Measurements from ENCODE around the gene ITIH3.
A peak's percentile ranks its signal among the peaks of the same experiment; 100 is the strongest.

ITIH3 gene

GRCh38 chr3:52777127-52777958, 17.3 kb upstream of the ITIH3 start, which contains the start of gene ITIH1:
Gene ITIH1, plus strand, starts transcription at chr3:52777599. Its CDS starts 17 bp downstream, at chr3:52777616.
- Histone ChIP-seq H3K27me3 (ENCODE audit: insufficient read depth, poor library complexity, severe bottlenecking) (no peaks in the 10 kb centered on the region), H3K9me3 (ENCODE audit: severe bottlenecking) (no peaks in the 10 kb centered on the region), H3K27ac (ENCODE audit: poor library complexity, severe bottlenecking) (no peak within 1 kb of the TSS), H3K36me3 (ENCODE audit: low read depth) (no peaks in the 10 kb centered on the region), H3K4me3 (ENCODE audit: severe bottlenecking) (no peak within 1 kb of the TSS), H3K4me1 (ENCODE audit: insufficient read depth, poor library complexity, severe bottlenecking) (no peaks in the 10 kb centered on the region)
- ATAC-seq (ENCODE audit: low read depth) (no peak), DNase-seq (ENCODE audit: low spot score) (peak; percentile 47)
- TF ChIP-seq CTCF (IDR thresholded peaks at IDR 0.05; ENCODE audit: poor library complexity, severe bottlenecking), result no peak

- Histone ChIP-seq H3K27ac (ENCODE audit: poor library complexity, severe bottlenecking) (no peak overlapping the region), H3K36me3 (ENCODE audit: low read depth) (no peaks in the 10 kb centered on the region), H3K4me3 (ENCODE audit: severe bottlenecking) (no peak overlapping the region), H3K4me1 (ENCODE audit: insufficient read depth, poor library complexity, severe bottlenecking) (no peaks in the 10 kb centered on the region), H3K9me3 (ENCODE audit: severe bottlenecking) (no peaks in the 10 kb centered on the region), H3K27me3 (ENCODE audit: insufficient read depth, poor library complexity, severe bottlenecking) (no peaks in the 10 kb centered on the region)
- ATAC-seq (ENCODE audit: low read depth) (no peak), DNase-seq (ENCODE audit: low spot score) (no peak)
- no peak for TF ChIP-seq CTCF (IDR thresholded peaks at IDR 0.05; ENCODE audit: poor library complexity, severe bottlenecking)
These were observed 16.4 kb upstream of the ITIH3 start for GRCh38 chr3:52777959-52778805.

GRCh38 chr3:52779011-52779836, 15.4 kb upstream of the ITIH3 start:
- no peak for TF ChIP-seq CTCF (IDR thresholded peaks at IDR 0.05; ENCODE audit: poor library complexity, severe bottlenecking)
- H3K36me3 ChIP-seq (ENCODE audit: low read depth), result no peaks in the 10 kb centered on the region
- H3K27ac ChIP-seq (ENCODE audit: poor library complexity, severe bottlenecking), result no peak overlapping the region
- ATAC-seq (ENCODE audit: low read depth) (no peak), DNase-seq (ENCODE audit: low spot score) (no peak)
- no peaks in the 10 kb centered on the region for H3K4me1 ChIP-seq (ENCODE audit: insufficient read depth, poor library complexity, severe bottlenecking)
- no peak overlapping the region for H3K4me3 ChIP-seq (ENCODE audit: severe bottlenecking)
- H3K27me3 ChIP-seq (ENCODE audit: insufficient read depth, poor library complexity, severe bottlenecking), result no peaks in the 10 kb centered on the region
- no peaks in the 10 kb centered on the region for H3K9me3 ChIP-seq (ENCODE audit: severe bottlenecking)

GRCh38 chr3:52779837-52780585, 14.6 kb upstream of the ITIH3 start:
- Histone ChIP-seq H3K27ac (ENCODE audit: poor library complexity, severe bottlenecking) (no peak overlapping the region), H3K36me3 (ENCODE audit: low read depth) (no peaks in the 10 kb centered on the region), H3K4me3 (ENCODE audit: severe bottlenecking) (no peak overlapping the region), H3K9me3 (ENCODE audit: severe bottlenecking) (no peaks in the 10 kb centered on the region), H3K27me3 (ENCODE audit: insufficient read depth, poor library complexity, severe bottlenecking) (no peaks in the 10 kb centered on the region), H3K4me1 (ENCODE audit: insufficient read depth, poor library complexity, severe bottlenecking) (no peaks in the 10 kb centered on the region)
- TF ChIP-seq CTCF (IDR thresholded peaks at IDR 0.05; ENCODE audit: poor library complexity, severe bottlenecking), result no peak
- DNase-seq (ENCODE audit: low spot score) (no peak), ATAC-seq (ENCODE audit: low read depth) (no peak)
